ENCODE results near the gene AGAP5. TPM values are rescaled to one million over a fixed set of nuclear protein-coding genes. Genes with fewer than 3 reads are reported as not detected.

AGAP5 gene
- total RNA-seq, 1 experiment from 2014 or later: 6.6 TPM

GRCh38 chr10:73645251-73645650, 52.7 kb downstream of the AGAP5 start:
- POLR2A ChIA-PET: interaction anchor here (0.7 kb wide), 1 partner anchor 15 kb away, joined by 8 read pairs; no protein-coding TSS in a partner anchor
- no peak overlapping the region for H3K4me3 ChIP-seq (ENCODE audit: low read depth in 2 of 2, low read length in 2 of 2)
- H3K27me3 ChIP-seq (ENCODE audit: control insufficient read depth, insufficient read depth, low read length): no peaks in the 10 kb centered on the region
- H3K4me1 ChIP-seq (ENCODE audit: control insufficient read depth, insufficient read depth, low read length): no peaks in the 10 kb centered on the region
- BruUV-seq (replicated peaks): no TSS peak
- CTCF ChIA-PET: interaction anchor here (3.0 kb wide), 1 partner anchor 116 kb away, joined by 23 read pairs; no protein-coding TSS in a partner anchor
- H3K9me3 ChIP-seq (ENCODE audit: control insufficient read depth, insufficient read depth, low read depth, low read length): no peaks in the 10 kb centered on the region
- no peak overlapping the region for H3K27ac ChIP-seq (ENCODE audit: low read length)
- TF ChIP-seq, protein P1, sequence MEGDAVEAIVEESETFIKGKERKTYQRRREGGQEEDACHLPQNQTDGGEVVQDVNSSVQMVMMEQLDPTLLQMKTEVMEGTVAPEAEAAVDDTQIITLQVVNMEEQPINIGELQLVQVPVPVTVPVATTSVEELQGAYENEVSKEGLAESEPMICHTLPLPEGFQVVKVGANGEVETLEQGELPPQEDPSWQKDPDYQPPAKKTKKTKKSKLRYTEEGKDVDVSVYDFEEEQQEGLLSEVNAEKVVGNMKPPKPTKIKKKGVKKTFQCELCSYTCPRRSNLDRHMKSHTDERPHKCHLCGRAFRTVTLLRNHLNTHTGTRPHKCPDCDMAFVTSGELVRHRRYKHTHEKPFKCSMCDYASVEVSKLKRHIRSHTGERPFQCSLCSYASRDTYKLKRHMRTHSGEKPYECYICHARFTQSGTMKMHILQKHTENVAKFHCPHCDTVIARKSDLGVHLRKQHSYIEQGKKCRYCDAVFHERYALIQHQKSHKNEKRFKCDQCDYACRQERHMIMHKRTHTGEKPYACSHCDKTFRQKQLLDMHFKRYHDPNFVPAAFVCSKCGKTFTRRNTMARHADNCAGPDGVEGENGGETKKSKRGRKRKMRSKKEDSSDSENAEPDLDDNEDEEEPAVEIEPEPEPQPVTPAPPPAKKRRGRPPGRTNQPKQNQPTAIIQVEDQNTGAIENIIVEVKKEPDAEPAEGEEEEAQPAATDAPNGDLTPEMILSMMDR (IDR thresholded peaks at IDR 0.05): no peak
- no peak for TF ChIP-seq TCF7L2 (IDR thresholded peaks at IDR 0.05; ENCODE audit: low read depth, low read length)
- no peak for TF ChIP-seq SIN3A (IDR thresholded peaks at IDR 0.05; ENCODE audit: borderline replicate concordance, insufficient read depth, low read depth, low read length)
- no peak for TF ChIP-seq POLR2AphosphoS5 (IDR thresholded peaks at IDR 0.05; ENCODE audit: low read depth, low read length)
- no peak for TF ChIP-seq REST (IDR thresholded peaks at IDR 0.05; ENCODE audit: insufficient read depth in 1 of 2, low read depth in 2 of 2, low read length in 1 of 2)
- H3K36me3 ChIP-seq (ENCODE audit: control insufficient read depth, insufficient read depth, low read length): no peaks in the 10 kb centered on the region
- DNase-seq (ENCODE audit: low read depth, low spot score): no peak
- in situ Hi-C loops (cut with HindIII; ENCODE audit: low pct_unique_long_range_greater_than_20kb, low sequenced_read_pairs): no loop called here
- no peak for ATAC-seq
- intact Hi-C loops (cut with micrococcal nuclease; ENCODE audit: unreplicated experiment): loop anchor here (10.0 kb wide), 1 partner anchor 380 kb away; no protein-coding TSS in a partner anchor

GRCh38 chr10:73644767-73645166, 53.1 kb downstream of the AGAP5 start:
- no peak overlapping the region for H3K4me3 ChIP-seq (ENCODE audit: low read depth in 2 of 2, low read length in 2 of 2)
- no peaks in the 10 kb centered on the region for H3K36me3 ChIP-seq (ENCODE audit: control insufficient read depth, insufficient read depth, low read length)
- no peak for TF ChIP-seq REST (IDR thresholded peaks at IDR 0.05; ENCODE audit: insufficient read depth in 1 of 2, low read depth in 2 of 2, low read length in 1 of 2)
- TF ChIP-seq, protein P1 (IDR thresholded peaks at IDR 0.05): no peak
- no peak for TF ChIP-seq POLR2AphosphoS5 (IDR thresholded peaks at IDR 0.05; ENCODE audit: low read depth, low read length)
- TF ChIP-seq TCF7L2 (IDR thresholded peaks at IDR 0.05; ENCODE audit: low read depth, low read length): no peak
- no peak for TF ChIP-seq SIN3A (IDR thresholded peaks at IDR 0.05; ENCODE audit: borderline replicate concordance, insufficient read depth, low read depth, low read length)
- no peak overlapping the region for H3K27ac ChIP-seq (ENCODE audit: low read length)
- intact Hi-C loops (cut with micrococcal nuclease; ENCODE audit: unreplicated experiment) (loop anchor here (1.0 to 10.0 kb wide), 2 partner anchors 115 to 380 kb away; no protein-coding TSS in a partner anchor), in situ Hi-C loops (cut with HindIII; ENCODE audit: low pct_unique_long_range_greater_than_20kb, low sequenced_read_pairs) (no loop called here)
- no peaks in the 10 kb centered on the region for H3K4me1 ChIP-seq (ENCODE audit: control insufficient read depth, insufficient read depth, low read length)
- no peaks in the 10 kb centered on the region for H3K9me3 ChIP-seq (ENCODE audit: control insufficient read depth, insufficient read depth, low read depth, low read length)
- CTCF ChIA-PET: interaction anchor here (1.1 to 3.0 kb wide), 2 partner anchors 14 to 115 kb away, joined by 3 to 23 read pairs; no protein-coding TSS in a partner anchor
- ATAC-seq: no peak
- POLR2A ChIA-PET: no interaction called here
- H3K27me3 ChIP-seq (ENCODE audit: control insufficient read depth, insufficient read depth, low read length): no peaks in the 10 kb centered on the region
- DNase-seq (ENCODE audit: low read depth, low spot score): no peak
- BruUV-seq (replicated peaks): no TSS peak

Measured in Panc1 (cell line).